Measurements from ENCODE around the gene CLEC2L. TPM values are rescaled to one million over a fixed set of nuclear protein-coding genes. Genes with fewer than 3 reads are reported as not detected.

Gene CLEC2L
- total RNA-seq, 1 donor from 2014 or later = 0.99 TPM

DNA sequence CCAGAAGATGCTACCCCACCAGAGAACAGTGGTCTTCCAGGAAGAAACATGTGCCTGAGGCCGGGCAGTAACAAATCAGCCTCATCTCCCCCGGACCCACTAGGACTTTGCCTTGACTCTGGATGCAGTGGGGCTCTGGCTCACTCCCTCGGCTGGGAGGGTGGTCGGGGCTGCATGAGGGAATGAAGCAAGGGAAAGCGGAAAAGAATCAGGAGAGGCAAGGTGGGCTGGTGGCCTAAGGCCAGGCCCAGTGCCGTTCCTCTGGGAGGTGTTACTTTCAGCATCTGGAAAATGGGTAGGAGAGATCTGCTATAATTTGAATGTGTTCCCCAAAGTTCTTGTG lies 51.8 kb downstream of the CLEC2L start:
- DNase-seq = no peak

DNA sequence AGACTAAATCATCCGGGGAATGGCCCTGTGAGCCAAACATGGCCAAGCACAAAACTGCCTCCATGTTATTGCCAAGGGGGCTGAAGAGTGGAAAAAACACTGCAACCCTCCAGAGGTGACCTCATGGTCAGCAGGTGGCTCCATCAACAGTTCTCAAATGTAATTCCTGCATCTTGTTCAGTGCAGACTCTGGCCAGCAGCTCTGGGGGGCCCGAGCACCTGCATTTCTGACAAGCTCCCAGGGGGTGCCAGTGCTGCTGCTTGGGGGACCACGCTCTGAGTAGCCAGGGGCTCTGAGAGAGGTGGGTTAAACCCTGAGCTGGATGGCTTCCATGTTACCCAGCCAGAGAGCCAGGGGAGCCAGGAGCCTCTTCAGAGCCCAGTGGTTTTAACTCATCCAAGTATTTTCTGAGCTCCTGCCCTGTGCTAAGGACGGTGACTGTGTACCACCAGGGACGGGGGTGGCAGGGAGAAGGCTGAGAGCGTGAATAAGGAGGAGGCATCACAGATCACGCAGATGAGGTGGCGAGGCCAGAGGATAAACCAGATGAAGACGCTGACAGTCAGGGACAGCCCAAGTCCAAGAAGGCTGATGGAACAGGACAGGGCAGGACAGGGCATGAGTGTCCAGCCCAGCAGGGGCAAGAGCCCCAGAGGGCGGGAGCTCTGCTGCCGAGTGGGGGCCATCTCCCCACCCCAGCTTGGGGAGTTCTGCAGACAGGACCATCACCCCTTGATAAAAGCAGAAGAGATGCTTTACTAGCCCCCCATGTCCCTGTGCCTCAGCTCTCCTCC lies 52.9 kb downstream of the CLEC2L start:
- no peak for DNase-seq

DNA sequence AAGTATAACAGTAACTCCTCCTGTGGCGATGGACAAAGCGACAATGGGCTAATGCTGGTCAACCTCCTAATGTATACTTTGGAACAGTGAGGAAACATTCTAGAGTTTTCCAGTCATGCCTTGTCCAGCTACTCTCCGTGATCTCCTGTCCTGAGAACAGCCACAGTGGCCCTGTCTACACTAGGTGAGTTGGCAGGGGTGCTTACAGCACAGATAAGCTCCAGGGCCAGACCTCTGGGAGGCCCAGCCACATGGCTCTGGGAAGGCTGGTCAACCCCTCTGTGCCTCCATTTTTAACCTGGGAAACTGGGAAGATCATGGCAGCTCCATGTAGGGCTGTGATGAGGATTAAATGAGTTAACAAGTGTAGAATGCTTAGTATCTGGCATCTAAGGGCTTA lies 57.0 kb downstream of the CLEC2L start:
- DNase-seq = no peak

DNA sequence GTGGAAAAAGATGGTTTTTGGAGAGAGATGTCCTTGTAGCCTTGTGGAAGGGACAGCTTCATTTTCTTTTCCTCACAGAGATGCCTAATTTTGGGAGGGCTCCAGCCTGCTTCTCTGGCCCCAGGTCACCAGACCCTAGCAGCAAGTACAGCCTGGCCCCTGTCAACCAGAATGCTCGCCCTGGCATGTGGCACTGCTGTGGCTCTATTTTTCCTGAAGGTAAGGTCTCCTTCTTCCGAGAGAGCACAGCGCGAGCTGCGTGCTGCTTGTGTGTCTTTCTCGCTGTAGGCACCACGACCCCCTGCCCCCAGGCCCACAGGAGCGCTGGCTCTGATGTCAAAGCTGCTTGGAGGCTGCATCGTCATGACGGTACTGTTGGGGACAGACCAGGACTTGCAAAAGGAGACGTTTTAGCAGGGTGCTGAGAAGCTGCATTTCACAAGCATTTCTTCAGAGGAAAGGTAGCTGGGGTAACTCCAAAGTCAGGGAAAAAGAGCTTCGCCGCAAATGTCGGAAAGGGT lies 58.7 kb downstream of the CLEC2L start:
- no peak for DNase-seq

DNA sequence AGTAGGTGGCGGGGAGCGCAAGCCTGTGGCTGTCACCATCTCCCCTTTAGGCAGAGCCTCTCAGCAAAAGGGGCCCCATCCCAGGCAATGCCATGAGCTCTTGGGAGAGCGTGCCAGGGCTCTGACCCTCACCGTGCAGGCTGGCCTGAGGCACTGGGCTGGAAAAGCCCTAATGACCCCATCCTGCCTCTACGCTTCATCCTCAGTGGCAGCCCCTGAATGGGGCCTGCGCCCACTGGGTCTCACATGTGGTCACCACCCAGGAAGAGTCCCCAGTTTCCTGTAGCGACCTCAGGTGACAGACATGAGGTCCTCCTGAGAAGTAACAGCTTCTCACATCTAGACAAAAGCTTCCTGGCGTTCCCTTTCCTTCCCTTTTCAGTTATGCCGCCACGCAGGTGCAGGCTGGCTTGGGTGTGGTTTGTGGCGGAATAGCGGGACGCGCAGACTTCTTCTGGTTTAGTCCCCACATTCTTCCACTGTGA lies 59.2 kb downstream of the CLEC2L start:
- DNase-seq = no peak

DNA sequence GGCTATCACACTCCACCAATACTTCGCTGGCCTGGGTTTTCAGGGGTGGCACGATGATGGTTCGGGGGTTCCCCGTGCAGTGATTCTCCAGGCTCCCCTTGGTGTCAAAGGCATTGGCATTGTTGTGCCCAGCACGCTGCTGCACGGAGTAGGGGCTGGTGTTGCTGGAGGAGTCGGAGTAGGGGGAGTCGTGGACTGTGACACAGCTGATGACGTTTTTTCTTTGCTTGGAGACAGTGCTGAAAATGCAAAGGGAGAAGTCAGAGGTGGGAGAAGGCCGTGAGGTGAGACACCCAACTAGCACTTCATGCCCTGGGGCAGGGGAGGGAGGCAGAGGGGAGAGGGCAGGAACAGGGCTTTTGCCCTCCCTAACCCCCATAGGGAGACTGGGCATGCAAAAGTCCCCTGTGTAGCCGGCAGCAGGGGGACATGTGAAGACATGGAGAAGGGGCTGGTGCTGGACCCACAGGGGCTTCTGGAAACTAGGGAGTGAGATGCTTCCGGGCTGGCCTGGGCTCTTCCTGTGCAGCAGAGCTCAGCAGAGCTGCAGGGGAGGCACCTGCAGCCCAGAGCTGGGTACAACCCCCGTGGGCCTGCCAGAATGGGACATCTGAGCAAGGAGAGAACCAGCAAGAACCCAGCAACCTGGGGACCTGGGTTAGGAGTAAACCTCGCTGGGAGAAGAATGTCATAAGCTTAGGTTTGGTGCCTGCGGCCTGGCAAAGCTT lies 60.5 kb downstream of the CLEC2L start:
- DNase-seq = no peak

DNA sequence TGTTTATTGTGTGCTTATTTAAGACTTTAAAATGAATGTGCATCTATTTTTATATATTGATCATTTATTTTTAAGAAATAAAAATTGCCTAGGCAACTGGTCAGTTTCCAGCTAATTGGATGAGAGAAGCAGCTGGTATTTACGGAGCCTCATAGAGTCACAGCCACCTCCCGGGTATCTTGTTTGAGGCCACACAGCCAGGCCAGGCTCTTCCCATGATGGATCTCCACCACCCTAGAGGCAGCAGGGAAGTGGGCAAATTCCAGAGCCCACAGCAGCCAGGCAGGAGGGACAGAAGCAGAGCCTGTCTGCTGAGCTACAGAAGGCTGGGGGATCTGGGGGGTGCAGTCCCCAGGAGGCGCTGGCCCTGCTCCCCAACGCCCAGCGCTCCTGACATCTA lies 61.6 kb downstream of the CLEC2L start:
- no peak for DNase-seq

DNA sequence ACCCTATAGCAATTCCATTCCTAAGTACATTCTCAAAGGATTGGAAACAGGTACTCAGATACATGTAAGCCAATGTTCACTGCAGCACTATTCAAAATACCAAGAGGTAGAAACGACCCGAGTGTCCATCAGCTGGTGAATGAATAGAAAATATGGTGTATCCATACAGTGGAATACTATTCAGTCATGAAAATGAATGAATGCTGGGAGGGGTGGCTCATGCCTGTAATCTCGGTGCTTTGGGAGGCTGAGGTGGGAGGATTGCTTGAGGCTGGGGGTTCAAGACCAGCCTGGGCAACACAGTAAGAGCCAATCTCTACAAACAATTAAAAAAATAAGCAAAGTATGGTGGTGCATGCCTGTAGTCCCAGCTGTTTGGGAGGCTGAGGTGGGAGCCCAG lies 62.8 kb downstream of the CLEC2L start:
- DNase-seq = no peak

DNA sequence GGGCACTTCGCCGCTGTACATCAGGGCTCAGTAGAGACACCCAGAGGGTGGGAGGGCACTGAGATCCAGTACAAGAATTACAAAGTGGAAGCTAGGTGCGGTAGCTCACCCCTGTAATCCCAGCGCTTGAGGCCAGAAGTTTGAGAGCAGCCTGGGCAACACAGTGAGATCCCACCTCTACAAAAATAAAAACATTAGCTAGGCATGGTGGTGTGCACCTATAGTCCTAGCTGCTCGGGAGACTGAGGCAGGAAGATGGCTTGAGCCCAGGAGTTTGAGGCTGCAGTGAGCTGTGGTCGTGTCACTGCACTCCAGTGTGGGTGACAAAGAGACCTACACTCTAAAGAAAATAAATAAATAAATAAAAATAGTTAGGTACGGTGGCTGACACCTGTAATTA lies 64.0 kb downstream of the CLEC2L start:
- DNase-seq = no peak

DNA sequence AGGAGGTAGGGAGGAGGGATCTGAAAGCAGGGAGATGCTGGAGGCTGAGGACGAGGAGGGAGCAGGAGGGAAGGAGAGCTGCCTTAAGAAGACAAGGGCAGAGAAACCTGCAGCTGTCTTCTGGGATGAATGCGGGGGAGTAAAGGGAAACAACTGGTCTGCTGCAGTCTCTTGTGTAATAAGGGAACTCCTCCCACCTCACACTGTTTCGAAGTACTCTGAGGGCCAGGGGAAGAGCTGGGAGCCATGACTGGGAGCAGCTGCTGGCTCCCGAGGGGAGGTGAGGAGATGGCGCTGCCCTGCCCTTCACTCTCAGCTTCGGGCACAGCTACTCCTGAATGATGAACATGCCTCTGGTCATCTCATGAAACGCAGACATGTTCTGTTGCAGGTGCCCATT lies 65.1 kb downstream of the CLEC2L start:
- DNase-seq = no peak

DNA sequence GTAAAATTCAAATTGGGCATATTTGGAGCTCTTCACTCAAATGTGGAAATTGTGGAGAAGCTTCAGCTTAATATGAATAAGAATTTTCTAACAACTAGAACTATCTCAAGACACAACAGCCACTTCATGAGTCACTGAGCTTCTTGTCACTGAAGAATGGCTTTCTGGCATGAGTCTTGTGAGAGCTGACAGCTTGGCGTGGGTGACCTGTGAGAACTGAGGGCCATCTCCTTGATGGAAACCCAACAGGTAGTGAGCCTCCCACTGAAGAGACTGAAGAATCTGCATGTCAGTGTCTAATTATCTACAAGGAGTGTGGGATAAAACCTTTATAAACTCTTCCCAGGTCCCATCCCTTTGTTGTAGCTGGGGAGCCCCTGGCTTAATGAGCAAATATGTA lies 66.0 kb downstream of the CLEC2L start:
- no peak for DNase-seq

DNA sequence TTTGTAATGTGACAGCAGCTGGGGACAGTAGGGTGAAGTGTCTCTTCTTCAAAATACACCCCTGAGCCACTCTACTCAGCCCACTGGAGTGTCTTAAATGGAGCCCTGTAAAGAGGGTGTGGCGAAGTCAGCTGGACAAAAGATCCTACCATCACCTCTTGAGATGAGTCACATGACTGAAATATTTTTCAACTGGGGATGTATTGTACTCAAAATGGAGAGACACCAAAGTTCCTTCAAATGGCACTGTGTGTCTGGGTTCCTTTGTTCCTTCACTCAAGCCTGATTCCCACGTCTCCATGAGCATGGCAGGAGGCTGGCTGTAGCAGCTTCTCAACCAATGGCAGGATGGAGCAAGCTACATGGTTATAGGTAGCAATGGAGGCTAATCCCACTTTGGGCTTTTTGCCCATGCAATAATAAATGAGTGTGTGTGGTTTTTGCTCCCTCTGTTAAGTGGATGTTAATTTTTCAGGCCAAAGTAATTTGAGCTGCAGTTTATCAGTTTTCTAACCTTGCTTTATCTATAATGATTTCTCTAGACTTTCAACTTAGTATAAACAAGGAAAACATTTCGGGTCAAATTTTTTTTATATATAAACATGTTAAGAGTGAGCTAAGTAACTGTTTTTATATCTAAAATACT lies 68.2 kb downstream of the CLEC2L start:
- no peak for DNase-seq

DNA sequence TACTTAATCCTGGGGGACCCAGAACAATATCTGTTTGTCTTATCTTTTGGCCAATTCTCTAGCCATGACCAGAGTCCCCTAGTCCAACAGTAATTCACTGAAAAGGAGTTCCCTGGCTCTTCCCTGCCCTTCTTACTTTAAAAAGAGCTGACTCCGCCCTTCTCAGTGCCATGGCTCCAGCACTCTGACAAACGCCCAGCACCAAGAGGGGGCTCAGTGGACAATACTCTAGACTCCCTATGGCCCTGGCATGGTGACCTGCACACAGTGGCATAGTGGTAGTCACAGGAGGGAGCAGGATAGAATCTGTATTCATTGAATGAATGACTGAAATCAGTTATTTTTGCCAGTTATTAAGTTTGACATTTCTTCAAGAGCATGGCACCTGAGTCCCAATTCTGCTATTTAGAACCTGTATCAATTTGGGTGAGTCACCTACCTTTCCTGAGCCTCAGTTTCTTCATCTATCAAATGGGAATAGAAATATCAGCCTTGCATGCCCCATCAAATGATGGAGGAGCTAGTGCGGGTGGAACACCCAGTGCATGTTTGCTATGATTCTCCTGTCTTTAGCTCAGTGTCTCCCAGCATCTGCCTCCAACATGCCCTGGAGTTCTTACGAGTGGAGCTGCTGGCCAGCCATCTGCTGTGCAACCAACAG lies 69.4 kb downstream of the CLEC2L start:
- DNase-seq = no peak

DNA sequence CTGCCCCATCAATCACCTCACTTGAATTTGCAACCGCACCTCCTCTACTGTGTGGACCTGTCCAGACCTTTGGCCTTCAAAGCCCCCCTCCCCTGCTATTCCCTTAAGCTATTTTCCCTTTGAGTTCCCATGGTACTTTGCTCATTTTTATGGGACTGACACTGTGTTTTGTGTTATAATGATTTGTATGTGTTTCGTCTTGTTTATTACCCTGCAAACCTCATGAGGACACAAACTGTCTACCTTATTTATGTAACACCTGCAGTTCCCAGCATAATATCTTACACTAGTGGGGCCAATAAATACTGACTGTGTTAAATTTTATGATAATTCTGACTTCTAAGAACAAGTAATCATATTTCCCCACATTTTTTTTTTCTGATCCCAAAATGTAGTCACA lies 70.6 kb downstream of the CLEC2L start:
- DNase-seq = no peak

Other genes starting within 250 kb of the CLEC2L start
- 7.9 TPM for gene FMC1, start 182.3 kb upstream of the CLEC2L start, total RNA-seq
- 64.1 TPM for gene LUC7L2, start 163.8 kb upstream of the CLEC2L start, total RNA-seq
- 0.99 TPM for gene KLRG2, start 40.0 kb upstream of the CLEC2L start, total RNA-seq